GM12872 (cell line): ENCODE results near the gene TBXA2R.
A peak's percentile ranks its signal among the peaks of the same experiment; 100 is the strongest.

Experiments used
- TF ChIP-seq, protein P1 (sequence below): IDR thresholded peaks from 3 replicates; pipeline ENCODE4 v1.5.1; 2011; ENCODE audit warnings: low read depth, mild to moderate bottlenecking, low read length, moderate library complexity; ENCODE audit not compliant: insufficient read depth

Gene TBXA2R

DNA sequence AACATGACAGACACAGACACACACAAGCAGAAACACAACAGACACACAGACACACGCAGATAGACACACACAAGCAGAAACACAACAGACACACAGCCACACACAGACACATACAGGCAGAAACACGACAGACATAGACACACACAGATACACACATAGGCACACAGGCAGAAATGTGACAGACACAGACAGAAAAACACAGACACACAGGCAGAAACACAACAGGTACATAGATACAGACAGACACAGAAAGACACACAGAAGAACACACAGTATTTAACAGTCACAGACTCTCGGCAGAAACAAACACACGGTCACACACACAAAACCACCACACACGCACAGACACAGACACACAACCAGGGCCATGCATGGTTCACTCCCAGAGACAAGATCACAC lies 905 bp downstream of the TBXA2R start:
- TF ChIP-seq, protein P1, sequence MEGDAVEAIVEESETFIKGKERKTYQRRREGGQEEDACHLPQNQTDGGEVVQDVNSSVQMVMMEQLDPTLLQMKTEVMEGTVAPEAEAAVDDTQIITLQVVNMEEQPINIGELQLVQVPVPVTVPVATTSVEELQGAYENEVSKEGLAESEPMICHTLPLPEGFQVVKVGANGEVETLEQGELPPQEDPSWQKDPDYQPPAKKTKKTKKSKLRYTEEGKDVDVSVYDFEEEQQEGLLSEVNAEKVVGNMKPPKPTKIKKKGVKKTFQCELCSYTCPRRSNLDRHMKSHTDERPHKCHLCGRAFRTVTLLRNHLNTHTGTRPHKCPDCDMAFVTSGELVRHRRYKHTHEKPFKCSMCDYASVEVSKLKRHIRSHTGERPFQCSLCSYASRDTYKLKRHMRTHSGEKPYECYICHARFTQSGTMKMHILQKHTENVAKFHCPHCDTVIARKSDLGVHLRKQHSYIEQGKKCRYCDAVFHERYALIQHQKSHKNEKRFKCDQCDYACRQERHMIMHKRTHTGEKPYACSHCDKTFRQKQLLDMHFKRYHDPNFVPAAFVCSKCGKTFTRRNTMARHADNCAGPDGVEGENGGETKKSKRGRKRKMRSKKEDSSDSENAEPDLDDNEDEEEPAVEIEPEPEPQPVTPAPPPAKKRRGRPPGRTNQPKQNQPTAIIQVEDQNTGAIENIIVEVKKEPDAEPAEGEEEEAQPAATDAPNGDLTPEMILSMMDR, result no peak

DNA sequence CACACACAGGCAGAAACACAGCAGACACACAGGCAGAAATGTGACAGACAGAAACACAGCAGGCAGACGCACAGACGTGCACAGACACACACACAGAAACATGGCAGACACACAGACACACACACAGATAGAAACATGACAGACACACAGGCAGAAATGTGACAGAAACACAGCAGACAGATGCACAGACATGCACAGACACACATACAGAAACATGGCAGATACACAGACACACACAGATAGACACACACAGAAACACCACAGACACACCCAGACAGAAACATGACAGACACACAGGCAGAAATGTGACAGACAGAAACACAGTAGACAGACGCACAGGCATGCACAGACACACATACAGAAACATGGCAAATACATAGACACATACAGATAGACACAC lies 1.3 kb downstream of the TBXA2R start:
- TF ChIP-seq, protein P1, result no peak

DNA sequence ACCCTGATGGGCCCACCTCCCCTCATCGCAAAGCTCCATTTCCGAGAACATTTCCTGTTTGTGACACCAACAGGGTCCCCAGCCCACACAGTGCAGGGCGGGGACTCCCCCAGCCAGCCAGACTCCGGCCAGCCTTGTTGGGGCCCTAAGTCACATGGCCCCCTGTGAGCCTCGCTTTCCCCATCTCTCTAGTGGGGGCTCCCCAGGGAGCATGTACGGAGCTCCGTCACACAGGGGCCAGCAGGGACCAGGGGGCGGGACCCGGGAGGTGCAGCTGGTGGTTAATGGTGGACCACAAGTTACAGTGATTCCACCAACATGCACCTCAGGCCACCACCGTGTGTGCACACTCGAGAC lies 1.7 kb downstream of the TBXA2R start:
- TF ChIP-seq, protein P1, result no peak

DNA sequence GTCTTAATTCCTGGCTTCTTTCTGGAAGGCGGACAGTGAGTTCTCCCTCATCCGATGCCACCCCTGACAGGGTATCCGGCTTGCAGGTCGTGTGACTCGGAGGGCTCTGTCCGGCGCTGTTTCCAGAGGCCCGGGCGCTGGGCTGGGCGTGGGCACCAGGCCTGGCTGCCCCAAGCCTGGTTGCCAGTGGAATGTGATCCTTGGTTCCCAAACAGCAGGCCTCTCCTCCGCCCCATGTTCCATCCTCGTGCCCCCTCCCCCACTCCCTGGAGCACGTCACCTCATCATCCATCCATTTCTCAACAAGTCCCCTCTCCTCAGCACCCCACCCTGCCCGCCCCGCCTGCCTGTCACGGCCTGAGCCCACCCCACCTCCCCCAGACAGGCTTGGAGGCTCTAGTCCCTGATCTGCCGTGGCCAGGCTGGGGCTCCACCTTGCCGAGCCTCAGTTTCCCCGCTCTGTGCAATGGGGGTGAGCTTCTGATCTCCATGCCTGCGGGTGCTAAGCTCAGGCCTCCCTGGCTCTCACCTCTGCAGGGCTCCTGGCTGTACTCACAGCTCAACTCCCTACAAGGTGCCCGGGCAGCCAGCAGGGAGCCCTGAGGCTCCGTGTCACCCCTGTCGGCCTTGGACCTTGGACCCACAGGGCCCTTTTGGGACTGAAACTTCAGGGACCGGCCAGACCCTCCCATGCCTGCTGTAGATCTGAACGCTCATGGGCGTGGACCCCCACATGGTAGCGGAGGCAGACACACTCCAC lies 2.3 kb downstream of the TBXA2R start:
- TF ChIP-seq, protein P1, result no peak

DNA sequence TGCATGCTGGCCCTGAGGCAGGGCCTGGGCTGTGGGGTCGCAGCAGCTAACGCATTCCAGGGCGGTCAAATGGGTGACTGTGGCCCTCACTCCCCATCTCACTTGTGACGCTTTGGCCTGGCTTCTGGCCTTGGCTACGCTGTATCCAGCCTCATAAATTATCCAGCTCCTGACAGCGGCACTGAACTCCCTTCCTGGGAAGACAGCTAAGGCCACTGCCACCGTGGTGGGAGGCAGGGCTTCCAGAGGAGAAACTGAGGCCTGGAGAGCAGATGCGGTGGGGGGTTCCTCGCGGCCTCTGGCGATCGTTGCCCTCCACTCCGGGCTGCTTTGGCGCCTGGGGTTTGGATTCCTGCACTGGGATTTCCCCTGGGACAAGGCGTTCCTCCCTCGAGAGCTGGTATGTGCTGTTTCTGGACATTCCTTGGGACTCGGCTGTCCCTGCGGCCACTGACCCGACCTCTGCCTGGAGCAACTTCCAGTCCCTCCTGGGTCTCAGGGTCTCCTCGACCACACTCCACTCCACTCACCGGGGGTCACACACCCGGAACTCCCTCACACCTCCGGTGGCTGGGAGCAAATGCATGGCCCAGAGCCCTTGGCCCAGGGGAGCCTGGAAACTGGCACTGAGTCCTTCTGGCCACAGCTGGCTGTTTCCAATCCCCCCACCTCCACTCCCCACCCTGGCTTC lies 3.4 kb downstream of the TBXA2R start:
- TF ChIP-seq, protein P1, result no peak

DNA sequence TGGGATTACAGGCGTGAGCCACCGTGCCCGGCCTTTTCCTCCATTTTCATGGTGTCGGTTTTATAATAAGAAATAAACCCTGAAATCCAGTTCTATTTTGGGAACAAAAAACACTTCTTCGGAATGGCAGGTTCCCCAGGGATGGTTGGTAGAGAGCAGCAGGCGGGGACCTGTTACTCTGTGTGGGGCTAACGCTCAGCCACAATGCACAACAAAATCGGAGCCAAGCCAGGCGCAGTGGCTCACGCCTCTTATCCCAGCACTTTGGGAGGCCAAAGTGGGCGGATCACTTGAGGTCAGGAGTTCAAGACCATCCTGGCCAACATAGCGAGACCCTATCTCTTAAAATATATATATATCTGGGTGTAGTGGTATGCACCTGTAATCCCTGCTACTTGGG lies 5.7 kb downstream of the TBXA2R start:
- TF ChIP-seq, protein P1, result no peak

DNA sequence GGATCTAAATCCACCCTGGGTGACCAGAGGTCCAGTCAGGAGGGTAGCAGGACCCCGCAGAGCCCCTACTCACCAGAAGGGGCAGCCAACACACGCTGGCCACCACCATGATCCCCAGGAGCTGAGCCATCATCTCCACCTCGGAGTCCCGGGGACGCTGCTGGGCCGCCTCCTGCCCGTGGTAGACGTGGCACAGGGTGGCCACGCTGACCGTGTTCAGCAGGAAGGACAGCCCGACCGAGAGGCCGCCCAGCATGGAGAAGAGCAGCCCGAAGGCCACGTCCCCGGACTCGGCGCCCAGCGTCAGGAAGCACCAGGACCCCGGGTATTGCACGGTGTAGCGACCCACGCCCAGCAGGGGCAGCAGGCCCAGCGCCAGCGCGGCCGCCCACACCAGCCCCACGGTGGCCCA lies 6.9 kb downstream of the TBXA2R start:
- TF ChIP-seq, protein P1, result 0 out of 3 replicates have a peak, but pooled peaks have one; percentile 21
